ENCODE measurements around the gene DCAF16. TPM values are rescaled to one million over a fixed set of nuclear protein-coding genes. Genes with fewer than 3 reads are reported as not detected.
A peak's percentile ranks its signal among the peaks of the same experiment; 100 is the strongest.

DCAF16 gene
- polyA plus RNA-seq, 2 of the 4 experiments (the other 2 are of a cell fraction): 6.3 to 13.3 TPM

DNA sequence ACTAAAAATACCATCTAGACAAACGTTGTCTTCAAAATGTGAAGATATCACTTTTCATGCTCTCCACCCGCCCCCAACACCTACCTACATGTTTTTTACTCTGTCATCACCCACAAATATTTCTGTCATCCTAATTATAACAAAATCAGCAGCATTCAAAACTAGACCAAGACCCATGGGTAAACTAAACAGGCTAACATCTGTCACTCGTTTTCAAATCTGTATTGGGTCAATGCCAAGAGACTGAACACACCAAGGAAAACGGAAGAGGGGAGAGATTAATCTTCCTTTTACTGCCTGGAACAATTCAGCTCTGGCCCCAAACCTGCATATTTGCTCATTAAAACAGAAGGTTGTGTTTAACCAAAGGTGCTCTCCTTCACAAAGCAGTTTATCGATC lies 46.6 kb downstream of the DCAF16 start:
- DNase-seq (ENCODE audit: low read depth in 1 of 2, low spot score in 1 of 2) (no peak), FAIRE-seq (no peak), ATAC-seq (no peak)
- H3K9me3 ChIP-seq: no peaks in the 10 kb centered on the region
- CTCF ChIA-PET: no interaction called here
- no peaks in the 10 kb centered on the region for H3K4me1 ChIP-seq
- H3K27ac ChIP-seq: no peak overlapping the region
- POLR2A ChIA-PET: no interaction called here
- H3K4me2 ChIP-seq: no peak overlapping the region
- 29% methylated on average over 5 of the region's 5 CpGs for WGBS (ENCODE audit: missing lambda C conversion rate)
- no peak overlapping the region for H3K4me3 ChIP-seq
- TF ChIP-seq MYC (IDR thresholded peaks at IDR 0.05; ENCODE audit: borderline replicate concordance, low read length) (no peak), NPAS2 (CRISPR knock-in tag; IDR thresholded peaks at IDR 0.05; ENCODE audit: borderline replicate concordance) (no peak), RNF2 (IDR thresholded peaks at IDR 0.05; ENCODE audit: borderline replicate concordance, low read depth) (no peak), KDM1A (IDR thresholded peaks at IDR 0.05; ENCODE audit: low read depth) (no peak), HOXB5 (CRISPR knock-in tag; IDR thresholded peaks at IDR 0.05) (no peak), CBX2 (IDR thresholded peaks at IDR 0.05; ENCODE audit: borderline replicate concordance, low read depth) (no peak)
- TF ChIP-seq, protein P1, sequence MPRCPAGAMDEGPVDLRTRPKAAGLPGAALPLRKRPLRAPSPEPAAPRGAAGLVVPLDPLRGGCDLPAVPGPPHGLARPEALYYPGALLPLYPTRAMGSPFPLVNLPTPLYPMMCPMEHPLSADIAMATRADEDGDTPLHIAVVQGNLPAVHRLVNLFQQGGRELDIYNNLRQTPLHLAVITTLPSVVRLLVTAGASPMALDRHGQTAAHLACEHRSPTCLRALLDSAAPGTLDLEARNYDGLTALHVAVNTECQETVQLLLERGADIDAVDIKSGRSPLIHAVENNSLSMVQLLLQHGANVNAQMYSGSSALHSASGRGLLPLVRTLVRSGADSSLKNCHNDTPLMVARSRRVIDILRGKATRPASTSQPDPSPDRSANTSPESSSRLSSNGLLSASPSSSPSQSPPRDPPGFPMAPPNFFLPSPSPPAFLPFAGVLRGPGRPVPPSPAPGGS (IDR thresholded peaks at IDR 0.05): no peak

DNA sequence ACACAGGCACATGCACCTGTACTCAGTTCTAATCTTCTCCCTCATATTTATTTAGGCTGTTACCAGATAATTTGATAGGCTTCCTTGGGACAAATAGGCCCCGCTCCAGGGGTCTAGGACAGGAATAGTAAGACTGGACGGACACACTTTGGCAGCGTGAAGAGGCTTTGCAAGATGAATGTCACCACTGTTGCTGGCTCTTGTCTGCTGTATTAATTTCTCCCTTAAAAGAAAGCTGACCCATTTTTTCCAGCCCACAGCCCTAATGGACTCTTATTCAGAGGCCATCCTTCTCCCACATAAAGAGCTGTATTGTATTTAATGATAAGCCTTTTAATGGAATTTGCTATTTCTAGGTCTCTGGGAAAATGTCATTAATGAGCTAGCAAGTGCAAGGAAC lies 47.1 kb downstream of the DCAF16 start:
- POLR2A ChIA-PET: no interaction called here
- 86% methylated on average over 3 of the region's 3 CpGs for WGBS (ENCODE audit: missing lambda C conversion rate)

DNA sequence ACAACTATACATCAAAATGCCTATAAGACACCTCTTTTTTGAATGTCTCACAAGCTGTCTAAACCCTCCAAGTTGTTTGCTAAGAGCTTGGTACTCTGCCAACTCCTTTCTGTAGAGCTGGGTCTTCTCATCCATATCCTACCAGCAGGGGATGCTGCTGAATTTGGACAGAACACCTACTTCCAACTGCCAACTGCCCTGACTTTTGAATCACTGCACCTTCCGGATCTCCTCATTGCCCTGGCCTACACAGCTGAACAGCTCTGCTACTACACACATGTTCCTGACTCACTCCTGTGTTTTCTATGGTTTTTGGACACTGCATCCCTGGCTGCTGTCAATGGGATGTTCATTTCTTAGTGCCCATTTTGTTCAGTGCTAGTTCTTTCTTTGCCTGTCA lies 47.8 kb downstream of the DCAF16 start:
- Histone ChIP-seq H3K4me3 (no peak overlapping the region), H3K27ac (no peak overlapping the region), H3K4me1 (no peaks in the 10 kb centered on the region), H3K9me3 (no peaks in the 10 kb centered on the region), H3K4me2 (no peak overlapping the region)
- FAIRE-seq (no peak), ATAC-seq (peak in 1 of 2 experiments; percentile 59; a peak in 2 of 6 replicates), DNase-seq (ENCODE audit: low read depth in 1 of 2, low spot score in 1 of 2) (peak in 1 of 2 experiments; percentile 24)
- CTCF ChIA-PET: no interaction called here
- POLR2A ChIA-PET: no interaction called here
- WGBS (ENCODE audit: missing lambda C conversion rate): 78% methylated on average over 1 of the region's 1 CpG
- TF ChIP-seq RAD21 (conservative IDR thresholded peaks at IDR 0.05 in 1 of 2, IDR thresholded peaks at IDR 0.05 in 1 of 2) (peak in 1 of 2 experiments; percentile 29; a peak in 1 of 5 replicates), KDM1A (IDR thresholded peaks at IDR 0.05; ENCODE audit: low read depth) (no peak)
- TF ChIP-seq, protein P2, sequence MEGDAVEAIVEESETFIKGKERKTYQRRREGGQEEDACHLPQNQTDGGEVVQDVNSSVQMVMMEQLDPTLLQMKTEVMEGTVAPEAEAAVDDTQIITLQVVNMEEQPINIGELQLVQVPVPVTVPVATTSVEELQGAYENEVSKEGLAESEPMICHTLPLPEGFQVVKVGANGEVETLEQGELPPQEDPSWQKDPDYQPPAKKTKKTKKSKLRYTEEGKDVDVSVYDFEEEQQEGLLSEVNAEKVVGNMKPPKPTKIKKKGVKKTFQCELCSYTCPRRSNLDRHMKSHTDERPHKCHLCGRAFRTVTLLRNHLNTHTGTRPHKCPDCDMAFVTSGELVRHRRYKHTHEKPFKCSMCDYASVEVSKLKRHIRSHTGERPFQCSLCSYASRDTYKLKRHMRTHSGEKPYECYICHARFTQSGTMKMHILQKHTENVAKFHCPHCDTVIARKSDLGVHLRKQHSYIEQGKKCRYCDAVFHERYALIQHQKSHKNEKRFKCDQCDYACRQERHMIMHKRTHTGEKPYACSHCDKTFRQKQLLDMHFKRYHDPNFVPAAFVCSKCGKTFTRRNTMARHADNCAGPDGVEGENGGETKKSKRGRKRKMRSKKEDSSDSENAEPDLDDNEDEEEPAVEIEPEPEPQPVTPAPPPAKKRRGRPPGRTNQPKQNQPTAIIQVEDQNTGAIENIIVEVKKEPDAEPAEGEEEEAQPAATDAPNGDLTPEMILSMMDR (IDR thresholded peaks at IDR 0.05): 0 out of 3 replicates have a peak, but pooled peaks have one; percentile 7

More for the DNA sequence above, 47.1 kb downstream of the DCAF16 start:
- DNase-seq (ENCODE audit: low read depth in 1 of 2, low spot score in 1 of 2): no peak
- TF ChIP-seq MYC (IDR thresholded peaks at IDR 0.05; ENCODE audit: borderline replicate concordance, low read length) (no peak), ZSCAN20 (CRISPR knock-in tag; IDR thresholded peaks at IDR 0.05) (no peak), NR3C1 (IDR thresholded peaks at IDR 0.05) (no peak), ZFP36 (IDR thresholded peaks at IDR 0.05; ENCODE audit: borderline replicate concordance, partially characterized antibody) (no peak), EHMT2 (IDR thresholded peaks at IDR 0.05; ENCODE audit: low read depth) (no peak), CBX2 (IDR thresholded peaks at IDR 0.05; ENCODE audit: borderline replicate concordance, low read depth) (no peak), CBX8 (IDR thresholded peaks at IDR 0.05) (no peak), TFCP2L1 (CRISPR knock-in tag; IDR thresholded peaks at IDR 0.05) (no peak), RARB (CRISPR knock-in tag; IDR thresholded peaks at IDR 0.05) (no peak), FOSL2 (IDR thresholded peaks at IDR 0.05) (no peak), FOSL2 (CRISPR knock-in tag; IDR thresholded peaks at IDR 0.05) (no peak)
- TF ChIP-seq, protein P3, sequence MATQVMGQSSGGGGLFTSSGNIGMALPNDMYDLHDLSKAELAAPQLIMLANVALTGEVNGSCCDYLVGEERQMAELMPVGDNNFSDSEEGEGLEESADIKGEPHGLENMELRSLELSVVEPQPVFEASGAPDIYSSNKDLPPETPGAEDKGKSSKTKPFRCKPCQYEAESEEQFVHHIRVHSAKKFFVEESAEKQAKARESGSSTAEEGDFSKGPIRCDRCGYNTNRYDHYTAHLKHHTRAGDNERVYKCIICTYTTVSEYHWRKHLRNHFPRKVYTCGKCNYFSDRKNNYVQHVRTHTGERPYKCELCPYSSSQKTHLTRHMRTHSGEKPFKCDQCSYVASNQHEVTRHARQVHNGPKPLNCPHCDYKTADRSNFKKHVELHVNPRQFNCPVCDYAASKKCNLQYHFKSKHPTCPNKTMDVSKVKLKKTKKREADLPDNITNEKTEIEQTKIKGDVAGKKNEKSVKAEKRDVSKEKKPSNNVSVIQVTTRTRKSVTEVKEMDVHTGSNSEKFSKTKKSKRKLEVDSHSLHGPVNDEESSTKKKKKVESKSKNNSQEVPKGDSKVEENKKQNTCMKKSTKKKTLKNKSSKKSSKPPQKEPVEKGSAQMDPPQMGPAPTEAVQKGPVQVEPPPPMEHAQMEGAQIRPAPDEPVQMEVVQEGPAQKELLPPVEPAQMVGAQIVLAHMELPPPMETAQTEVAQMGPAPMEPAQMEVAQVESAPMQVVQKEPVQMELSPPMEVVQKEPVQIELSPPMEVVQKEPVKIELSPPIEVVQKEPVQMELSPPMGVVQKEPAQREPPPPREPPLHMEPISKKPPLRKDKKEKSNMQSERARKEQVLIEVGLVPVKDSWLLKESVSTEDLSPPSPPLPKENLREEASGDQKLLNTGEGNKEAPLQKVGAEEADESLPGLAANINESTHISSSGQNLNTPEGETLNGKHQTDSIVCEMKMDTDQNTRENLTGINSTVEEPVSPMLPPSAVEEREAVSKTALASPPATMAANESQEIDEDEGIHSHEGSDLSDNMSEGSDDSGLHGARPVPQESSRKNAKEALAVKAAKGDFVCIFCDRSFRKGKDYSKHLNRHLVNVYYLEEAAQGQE (IDR thresholded peaks at IDR 0.05): no peak
- no peak overlapping the region for H3K4me3 ChIP-seq
- ATAC-seq: no peak
- H3K4me2 ChIP-seq: no peak overlapping the region
- H3K9me3 ChIP-seq: no peaks in the 10 kb centered on the region
- no peak overlapping the region for H3K27ac ChIP-seq
- no peaks in the 10 kb centered on the region for H3K4me1 ChIP-seq
- CTCF ChIA-PET: no interaction called here
- no peak for FAIRE-seq

All from A549 (cell line).